Muscle layer of colon (tissue), 2 donors: ENCODE data around the gene NGEF.

Experiments used
- H3K27ac ChIP-seq: one replicate; pipeline ENCODE4 v1.7.0; 2013; ENCODE audit warnings: low read depth, mild to moderate bottlenecking, low read length, moderate library complexity
- H3K27me3 ChIP-seq, 2 donors: one replicate each; pipeline ENCODE4 v1.7.0; 2013; ENCODE audit warnings: low read length in 2 of 2, mild to moderate bottlenecking in 2 of 2; ENCODE audit not compliant: insufficient read depth in 2 of 2, control insufficient read depth in 1 of 2
- H3K36me3 ChIP-seq: one replicate; pipeline ENCODE4 v1.7.0; 2013; ENCODE audit warnings: mild to moderate bottlenecking, low read length; ENCODE audit not compliant: insufficient read depth
- H3K4me1 ChIP-seq: one replicate; pipeline ENCODE4 v1.7.0; 2013; ENCODE audit warnings: mild to moderate bottlenecking, low read length; ENCODE audit not compliant: insufficient read depth
- H3K4me3 ChIP-seq, 2 donors: one replicate each; pipeline ENCODE4 v1.7.0; 2013; ENCODE audit warnings: low read length in 2 of 2, low read depth in 1 of 2, mild to moderate bottlenecking in 1 of 2, moderate library complexity in 1 of 2
- H3K9ac ChIP-seq: one replicate; pipeline ENCODE4 v1.7.0; 2013; ENCODE audit warnings: low read length
- H3K9me3 ChIP-seq: one replicate; pipeline ENCODE4 v1.7.0; 2013; ENCODE audit warnings: mild to moderate bottlenecking, low read length
- donor health status: abdominal sarcoma.
- donor health status: Adenocarcinoma of cecum.

Gene NGEF

DNA sequence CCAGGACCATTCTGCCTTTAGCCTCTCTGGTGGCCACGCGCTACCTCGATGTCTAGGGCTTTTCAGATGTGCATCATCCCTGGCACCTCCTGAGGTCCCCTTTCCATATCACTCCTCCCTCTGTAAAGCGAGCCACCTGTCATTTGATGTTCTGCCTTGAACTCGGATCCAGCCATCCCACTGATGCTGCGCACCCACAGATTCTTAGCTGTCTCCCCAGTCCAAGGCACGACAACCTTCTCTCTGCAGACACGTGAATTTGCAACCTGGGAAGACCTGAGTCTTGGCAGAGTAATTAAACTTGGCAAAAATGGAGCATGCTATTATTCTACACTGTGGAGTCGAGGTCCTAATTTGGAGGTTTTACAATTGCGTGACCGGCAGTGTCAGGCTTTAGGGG is 61.9 kb downstream of the NGEF start:
- H3K4me1 ChIP-seq: no peaks in the 10 kb centered on the region
- H3K9me3 ChIP-seq: no peaks in the 10 kb centered on the region
- H3K27ac ChIP-seq: no peak overlapping the region
- no peaks in the 10 kb centered on the region for H3K27me3 ChIP-seq
- no peak overlapping the region for H3K4me3 ChIP-seq
- H3K36me3 ChIP-seq: no peaks in the 10 kb centered on the region
- no peak overlapping the region for H3K9ac ChIP-seq

DNA sequence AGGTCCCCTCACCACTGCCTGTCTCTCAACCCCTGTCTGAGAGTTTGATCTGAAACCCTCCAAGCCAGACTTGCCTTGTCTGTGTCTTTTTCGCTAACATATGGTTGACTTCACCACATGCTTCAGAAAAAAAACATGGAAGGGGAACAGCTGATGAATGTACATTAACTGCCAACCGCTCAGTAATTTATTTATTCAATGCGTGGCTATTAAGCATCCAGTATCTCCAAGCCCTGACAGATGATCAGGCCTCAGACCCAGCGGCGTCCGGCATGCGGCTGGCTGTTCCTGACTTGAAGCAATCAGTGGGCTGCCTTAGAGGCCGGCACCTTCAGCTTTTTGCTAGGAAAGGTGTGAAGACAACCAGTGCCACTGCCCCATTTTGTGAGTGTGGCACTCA is 62.3 kb downstream of the NGEF start:
- Histone ChIP-seq H3K9ac (no peak overlapping the region), H3K9me3 (no peaks in the 10 kb centered on the region), H3K36me3 (no peaks in the 10 kb centered on the region)

DNA sequence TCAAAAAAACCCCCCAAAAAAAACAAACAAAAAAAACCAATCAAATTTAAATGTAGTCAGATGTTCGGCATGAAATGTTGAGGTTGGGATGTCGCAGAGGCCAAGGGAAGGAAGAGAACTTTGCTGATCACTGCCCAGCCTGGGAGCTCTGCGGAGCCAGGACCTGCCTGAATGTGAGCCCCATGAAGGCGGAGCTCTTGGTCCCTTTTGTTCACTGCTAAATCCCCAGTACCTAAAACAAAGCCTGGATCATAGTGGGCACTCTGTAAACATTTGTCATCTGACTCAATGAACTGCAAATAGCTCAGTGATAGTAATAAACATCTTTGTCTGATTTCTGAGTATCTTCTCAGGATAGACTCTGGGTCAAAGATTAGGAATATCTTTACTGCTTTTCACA is 64.0 kb downstream of the NGEF start:
- no peak overlapping the region for H3K27ac ChIP-seq
- H3K36me3 ChIP-seq: no peaks in the 10 kb centered on the region
- H3K9ac ChIP-seq: no peak overlapping the region
- no peaks in the 10 kb centered on the region for H3K4me1 ChIP-seq
- no peaks in the 10 kb centered on the region for H3K9me3 ChIP-seq
- H3K27me3 ChIP-seq: no peaks in the 10 kb centered on the region
- H3K4me3 ChIP-seq: no peak overlapping the region

More for the DNA sequence above, 62.3 kb downstream of the NGEF start:
- Histone ChIP-seq H3K4me3 (no peak overlapping the region), H3K27me3 (no peaks in the 10 kb centered on the region), H3K4me1 (no peaks in the 10 kb centered on the region), H3K27ac (no peak overlapping the region)

DNA sequence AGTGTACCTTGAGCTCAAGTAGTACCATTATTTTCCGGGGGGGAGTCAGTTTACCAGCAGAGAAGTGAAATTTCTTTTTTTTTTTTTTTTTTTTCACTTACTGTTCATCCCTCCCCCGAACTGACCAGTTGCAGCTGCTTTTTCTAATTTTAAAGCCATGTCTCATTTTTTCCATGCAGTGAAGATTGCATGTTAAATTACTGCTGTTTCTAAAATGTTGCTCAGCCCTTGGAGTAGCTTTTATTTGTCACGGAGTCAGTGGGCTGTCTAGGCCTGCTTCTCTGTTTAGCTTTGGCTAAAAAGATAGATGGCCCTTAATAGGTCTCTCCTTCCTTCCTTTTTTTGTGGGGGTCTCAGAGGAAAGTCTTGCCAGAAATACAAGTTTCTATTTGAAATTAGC is 70.2 kb downstream of the NGEF start:
- Histone ChIP-seq H3K9me3 (peaks cover 5% of the 10 kb centered on the region), H3K27me3 (no peaks in the 10 kb centered on the region), H3K4me3 (no peak overlapping the region), H3K27ac (no peak overlapping the region), H3K4me1 (no peaks in the 10 kb centered on the region), H3K36me3 (no peaks in the 10 kb centered on the region), H3K9ac (no peak overlapping the region)

DNA sequence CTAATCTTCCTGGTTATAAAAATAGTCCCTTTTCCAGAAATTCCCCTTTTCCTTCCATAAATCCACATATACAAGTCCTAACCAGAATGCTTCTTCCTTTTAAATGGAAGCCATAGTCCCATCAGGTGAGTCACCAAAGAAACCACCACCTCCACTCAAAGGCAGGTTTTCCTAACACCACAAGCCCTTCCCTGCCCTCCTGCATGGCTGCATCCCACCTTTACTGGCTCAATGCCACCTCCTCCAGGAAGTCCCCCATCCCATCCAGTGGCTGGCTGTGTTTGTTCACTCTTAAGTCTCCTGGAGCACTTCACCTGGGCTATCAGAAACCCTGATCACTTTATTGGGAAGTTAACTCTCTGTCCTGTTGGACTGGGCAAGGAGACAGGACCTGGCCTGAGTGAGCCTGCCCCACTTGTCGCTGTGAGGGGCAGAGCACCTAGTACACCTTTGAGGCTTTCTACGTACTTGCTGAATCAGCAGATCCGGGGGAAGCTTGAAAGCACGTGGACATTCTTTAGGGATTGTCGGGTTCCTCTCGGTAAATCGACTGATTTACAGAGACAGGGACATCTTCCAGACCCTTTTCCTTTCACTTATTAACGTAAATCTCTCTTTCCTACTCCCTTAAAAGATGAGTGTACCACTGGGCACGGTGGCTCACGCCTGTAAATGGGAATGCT is 71.0 kb downstream of the NGEF start:
- no peaks in the 10 kb centered on the region for H3K36me3 ChIP-seq
- H3K4me3 ChIP-seq: no peak overlapping the region
- no peaks in the 10 kb centered on the region for H3K4me1 ChIP-seq
- no peak overlapping the region for H3K27ac ChIP-seq
- H3K27me3 ChIP-seq: no peaks in the 10 kb centered on the region
- no peak overlapping the region for H3K9ac ChIP-seq
- peaks cover 5% of the 10 kb centered on the region for H3K9me3 ChIP-seq

DNA sequence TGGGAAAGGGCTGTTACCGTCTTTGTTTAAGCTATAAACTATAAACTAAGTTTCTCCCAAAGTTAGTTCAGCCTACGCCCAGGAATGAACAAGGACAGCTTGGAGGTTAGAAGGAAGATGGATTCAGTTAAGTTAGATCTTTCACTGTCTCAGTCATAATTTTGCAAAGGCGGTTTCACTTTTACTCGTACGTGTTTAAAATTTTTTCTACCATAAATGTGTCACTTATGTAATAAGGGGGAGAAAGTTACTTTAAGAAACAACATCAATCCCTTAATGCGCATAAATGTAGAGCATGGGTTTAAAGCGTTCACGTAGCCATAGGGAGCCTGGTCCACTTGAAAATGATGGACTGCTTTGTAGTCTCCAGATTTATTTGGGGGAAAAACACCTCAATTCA is 71.7 kb downstream of the NGEF start:
- Histone ChIP-seq H3K9me3 (peaks cover 5% of the 10 kb centered on the region), H3K27ac (no peak overlapping the region), H3K4me3 (no peak overlapping the region), H3K4me1 (no peaks in the 10 kb centered on the region), H3K36me3 (no peaks in the 10 kb centered on the region), H3K27me3 (no peaks in the 10 kb centered on the region), H3K9ac (no peak overlapping the region)

DNA sequence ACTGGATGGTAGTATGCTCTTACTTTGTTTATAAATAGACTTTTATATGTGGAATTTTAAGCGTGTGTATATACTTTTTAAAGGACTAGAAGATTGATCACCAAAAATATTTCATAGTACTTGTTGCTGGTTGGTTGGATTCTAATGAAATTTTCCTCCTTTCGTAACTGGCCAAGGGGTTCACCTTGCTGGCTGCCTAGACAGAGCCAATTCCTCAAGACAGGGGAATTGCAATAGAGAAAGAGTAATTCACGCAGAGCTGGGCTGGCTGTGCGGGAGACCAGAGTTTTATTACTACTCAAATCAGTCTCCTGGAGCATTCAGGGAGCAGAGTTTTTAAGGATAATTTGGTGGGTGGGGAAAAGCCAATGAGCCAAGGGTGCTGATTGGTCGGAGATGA is 72.3 kb downstream of the NGEF start:
- Histone ChIP-seq H3K36me3 (no peaks in the 10 kb centered on the region), H3K9ac (no peak overlapping the region), H3K27ac (no peak overlapping the region), H3K4me3 (no peak overlapping the region), H3K9me3 (peaks cover 5% of the 10 kb centered on the region), H3K27me3 (no peaks in the 10 kb centered on the region), H3K4me1 (no peaks in the 10 kb centered on the region)

DNA sequence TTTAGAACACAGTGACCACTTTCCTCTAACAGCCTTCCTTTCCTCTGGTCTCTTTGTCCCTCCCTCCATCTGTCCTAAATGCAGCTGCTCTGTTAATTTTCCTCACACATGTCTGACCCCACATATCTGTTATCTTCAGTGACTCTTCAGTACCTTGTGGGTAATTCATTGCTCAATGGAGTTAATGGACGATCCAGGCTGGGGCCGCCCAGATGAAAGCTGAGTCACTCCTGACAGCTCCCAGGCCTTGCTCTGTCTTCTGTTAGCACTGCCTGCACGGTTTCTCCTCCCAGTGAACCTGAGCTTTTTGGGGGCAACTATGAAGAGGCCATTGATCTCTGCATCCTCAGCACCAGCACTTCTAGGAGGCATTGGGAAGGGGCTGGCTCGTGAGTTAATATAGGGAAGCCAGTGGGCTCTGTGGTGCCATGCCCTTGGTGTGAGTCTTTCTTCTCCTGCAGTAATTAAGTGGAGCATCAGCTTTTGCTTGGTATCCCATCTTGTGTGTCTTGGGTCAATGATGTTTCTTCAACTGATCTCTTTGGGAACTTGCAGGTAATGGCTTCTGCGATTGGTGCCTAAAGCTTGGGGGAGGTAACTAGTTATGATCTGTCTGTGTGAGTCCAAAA is 75.7 kb downstream of the NGEF start:
- H3K9ac ChIP-seq: no peak overlapping the region
- H3K36me3 ChIP-seq: no peaks in the 10 kb centered on the region
- no peaks in the 10 kb centered on the region for H3K4me1 ChIP-seq
- H3K27ac ChIP-seq: no peak overlapping the region
- H3K4me3 ChIP-seq: no peak overlapping the region
- peaks cover 5% of the 10 kb centered on the region for H3K9me3 ChIP-seq
- no peaks in the 10 kb centered on the region for H3K27me3 ChIP-seq

DNA sequence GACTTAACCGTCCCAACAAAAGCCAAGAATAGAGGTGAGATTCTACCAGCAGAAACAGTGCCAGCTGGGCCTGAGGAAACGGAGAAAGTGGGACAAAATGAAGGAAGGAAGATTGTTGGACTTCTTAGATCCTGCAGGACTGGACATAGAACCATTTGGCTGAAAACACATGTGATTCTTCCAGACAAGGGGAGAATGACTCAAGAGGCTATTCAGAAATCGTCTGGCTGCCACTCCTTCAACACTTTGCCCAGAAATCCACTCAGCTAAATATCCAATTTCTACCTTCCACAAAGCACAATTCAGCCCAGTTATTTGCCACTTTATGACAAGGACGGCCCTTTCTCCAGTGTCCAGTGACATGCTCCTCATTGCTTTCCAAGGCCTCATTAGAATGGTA is 81.4 kb downstream of the NGEF start:
- Histone ChIP-seq H3K9me3 (no peaks in the 10 kb centered on the region), H3K27me3 (peaks cover 3 to 20% of the 10 kb centered on the region in 2 donors), H3K27ac (no peak overlapping the region), H3K4me3 (no peak overlapping the region), H3K36me3 (no peaks in the 10 kb centered on the region), H3K4me1 (no peaks in the 10 kb centered on the region), H3K9ac (no peak overlapping the region)

DNA sequence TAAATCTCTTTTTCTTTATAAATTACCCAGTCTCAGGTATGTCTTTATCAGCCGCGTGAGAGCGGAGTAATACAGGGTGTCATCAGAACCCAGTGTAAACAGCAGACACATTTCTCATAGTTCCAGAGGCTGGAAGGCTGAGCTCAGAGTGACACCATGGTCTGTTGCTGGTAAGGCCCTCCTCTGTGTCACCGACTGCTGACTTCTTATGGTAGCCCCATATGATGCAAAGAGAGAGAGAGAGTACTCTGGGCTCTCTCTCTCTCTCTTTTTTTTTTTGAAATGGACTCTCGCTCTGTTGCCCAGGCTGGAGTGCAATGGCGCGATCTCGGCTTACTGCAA is 83.0 kb downstream of the NGEF start:
- Histone ChIP-seq H3K27ac (no peak overlapping the region), H3K4me1 (no peaks in the 10 kb centered on the region), H3K9ac (no peak overlapping the region), H3K9me3 (no peaks in the 10 kb centered on the region), H3K27me3 (peaks cover 9 to 33% of the 10 kb centered on the region in 2 donors), H3K36me3 (no peaks in the 10 kb centered on the region), H3K4me3 (no peak overlapping the region)

DNA sequence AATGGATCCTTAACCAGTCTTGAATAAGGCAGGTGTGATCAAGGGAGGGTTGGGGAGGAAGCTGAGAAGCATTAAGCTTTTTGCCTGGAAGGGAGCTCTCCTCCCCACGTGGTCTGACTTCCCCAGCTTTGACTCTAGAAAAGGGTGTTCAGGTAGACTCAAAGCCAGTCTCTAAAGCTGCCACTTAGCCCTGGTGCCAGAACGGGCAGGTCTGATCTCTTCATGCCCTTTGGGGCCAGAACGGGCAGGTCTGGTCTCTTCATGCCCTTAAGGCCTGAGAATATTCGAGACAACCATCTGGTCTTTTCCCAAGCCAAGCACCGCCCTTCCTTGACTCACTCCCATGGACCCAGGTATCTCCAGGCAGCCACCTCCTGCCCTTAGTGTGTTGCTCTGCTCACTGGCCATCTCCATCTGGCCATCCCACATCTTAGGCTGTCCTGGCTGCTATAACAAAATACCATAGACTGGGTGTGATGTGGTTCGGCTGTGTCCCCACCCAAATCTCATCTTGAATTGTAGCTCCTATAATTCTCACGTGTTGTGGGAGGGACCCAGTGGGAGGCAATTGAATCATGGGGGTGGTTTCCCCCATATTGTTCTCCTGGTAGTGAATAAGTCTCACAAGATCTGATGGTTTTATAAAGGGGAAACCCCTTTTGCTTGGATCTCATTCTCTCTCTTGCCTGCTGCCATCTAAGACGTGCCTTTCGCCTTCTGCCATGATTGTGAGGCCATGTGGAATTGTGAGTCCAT is 83.6 kb downstream of the NGEF start:
- no peak overlapping the region for H3K4me3 ChIP-seq
- no peak overlapping the region for H3K27ac ChIP-seq
- H3K4me1 ChIP-seq: no peaks in the 10 kb centered on the region
- H3K36me3 ChIP-seq: no peaks in the 10 kb centered on the region
- H3K27me3 ChIP-seq: peaks cover 9 to 35% of the 10 kb centered on the region in 2 donors
- H3K9me3 ChIP-seq: peaks cover 3% of the 10 kb centered on the region
- no peak overlapping the region for H3K9ac ChIP-seq
